ENCODE data around the gene LCE2B.
"Not testable (repeated sequence)": the region's sequence is repeated elsewhere in the genome, so short reads cannot be mapped to it uniquely, and the experiment has no call there.

Gene LCE2B, protein sequence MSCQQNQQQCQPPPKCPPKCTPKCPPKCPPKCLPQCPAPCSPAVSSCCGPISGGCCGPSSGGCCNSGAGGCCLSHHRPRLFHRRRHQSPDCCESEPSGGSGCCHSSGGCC

GRCh38 chr1:152685823-152686222, at the start of gene LCE2B:
LCE2B (plus strand) TSS chr1:152686123; CDS start chr1:152686844, 721 bp downstream.
- not testable (repeated sequence) for H3K4me1 ChIP-seq (ENCODE audit: control insufficient read depth, insufficient read depth, low read length); H3K4me3 ChIP-seq (ENCODE audit: low read length); H3K9ac ChIP-seq (ENCODE audit: low read length); H3K36me3 ChIP-seq (ENCODE audit: control insufficient read depth, insufficient read depth, low read length, severe bottlenecking); H3K9me3 ChIP-seq (ENCODE audit: control insufficient read depth, low read length); DNase-seq (ENCODE audit: low read depth); H3K27me3 ChIP-seq (replicated peaks; ENCODE audit: control insufficient read depth, insufficient read depth, low read length)

- DNase-seq (ENCODE audit: low read depth) = no peak
- no peaks in the 10 kb centered on the region for H3K36me3 ChIP-seq (ENCODE audit: control insufficient read depth, insufficient read depth, low read length, severe bottlenecking)
- H3K9ac ChIP-seq (ENCODE audit: low read length) = no peak overlapping the region
- H3K4me3 ChIP-seq (ENCODE audit: low read length) = no peak overlapping the region
- H3K27me3 ChIP-seq (replicated peaks; ENCODE audit: control insufficient read depth, insufficient read depth, low read length) = no peaks in the 10 kb centered on the region
- peaks cover 7% of the 10 kb centered on the region for H3K9me3 ChIP-seq (ENCODE audit: control insufficient read depth, low read length)
- H3K4me1 ChIP-seq (ENCODE audit: control insufficient read depth, insufficient read depth, low read length) = no peaks in the 10 kb centered on the region
Measured at GRCh38 chr1:152640351-152640750, 45.6 kb upstream of the LCE2B start.

DNA sequence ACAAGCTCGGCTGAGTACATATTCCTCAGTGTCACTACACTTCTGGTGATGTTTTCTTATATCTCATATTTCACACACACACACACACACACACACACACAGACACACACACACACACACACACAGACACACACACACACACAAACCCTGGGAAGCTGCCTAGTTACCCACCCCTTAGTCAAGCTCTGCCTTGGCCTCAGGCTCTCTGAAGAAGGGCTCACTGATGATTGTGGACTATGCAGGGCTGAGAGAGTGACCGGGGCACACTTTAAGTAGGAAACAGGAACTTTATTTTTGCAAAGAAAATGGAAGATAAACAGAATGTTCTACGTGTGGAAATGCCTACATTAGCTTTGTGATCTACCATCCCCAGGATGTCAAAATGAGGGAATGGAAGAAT, 42.0 kb upstream of the LCE2B start:
- H3K9me3 ChIP-seq (ENCODE audit: control insufficient read depth, low read length) = peaks cover under 1% of the 10 kb centered on the region

DNA sequence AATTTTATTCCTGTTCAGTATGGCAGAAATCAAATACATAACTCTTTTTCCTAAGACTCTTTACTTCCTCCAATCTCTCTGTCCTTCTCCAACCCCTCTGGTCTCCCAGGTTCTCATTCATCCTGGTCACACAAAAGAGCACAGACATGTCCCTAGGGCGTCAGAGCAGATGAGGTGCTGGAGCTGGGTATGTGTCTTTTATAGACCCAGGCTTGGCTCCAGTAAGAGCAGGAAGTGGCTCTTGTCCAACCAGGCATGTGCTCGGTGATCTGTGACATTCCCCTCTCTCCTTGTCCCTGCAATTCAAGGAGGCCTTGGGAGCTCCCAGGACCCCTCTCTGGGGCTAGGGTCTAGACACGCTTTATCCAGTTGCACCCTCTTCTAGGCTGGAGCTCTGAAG, 40.8 kb upstream of the LCE2B start:
- no peak overlapping the region for H3K9ac ChIP-seq (ENCODE audit: low read length)
- H3K4me1 ChIP-seq (ENCODE audit: control insufficient read depth, insufficient read depth, low read length) = no peaks in the 10 kb centered on the region
- H3K4me3 ChIP-seq (ENCODE audit: low read length) = no peak overlapping the region
- H3K9me3 ChIP-seq (ENCODE audit: control insufficient read depth, low read length) = no peaks in the 10 kb centered on the region
- H3K27me3 ChIP-seq (replicated peaks; ENCODE audit: control insufficient read depth, insufficient read depth, low read length) = no peaks in the 10 kb centered on the region
- no peak for DNase-seq (ENCODE audit: low read depth)
- H3K36me3 ChIP-seq (ENCODE audit: control insufficient read depth, insufficient read depth, low read length, severe bottlenecking) = no peaks in the 10 kb centered on the region

More for the DNA sequence above, 42.0 kb upstream of the LCE2B start:
- H3K4me3 ChIP-seq (ENCODE audit: low read length) = no peak overlapping the region
- no peak for DNase-seq (ENCODE audit: low read depth)
- no peaks in the 10 kb centered on the region for H3K27me3 ChIP-seq (replicated peaks; ENCODE audit: control insufficient read depth, insufficient read depth, low read length)
- no peaks in the 10 kb centered on the region for H3K4me1 ChIP-seq (ENCODE audit: control insufficient read depth, insufficient read depth, low read length)
- H3K36me3 ChIP-seq (ENCODE audit: control insufficient read depth, insufficient read depth, low read length, severe bottlenecking) = no peaks in the 10 kb centered on the region
- H3K9ac ChIP-seq (ENCODE audit: low read length) = no peak overlapping the region

DNA sequence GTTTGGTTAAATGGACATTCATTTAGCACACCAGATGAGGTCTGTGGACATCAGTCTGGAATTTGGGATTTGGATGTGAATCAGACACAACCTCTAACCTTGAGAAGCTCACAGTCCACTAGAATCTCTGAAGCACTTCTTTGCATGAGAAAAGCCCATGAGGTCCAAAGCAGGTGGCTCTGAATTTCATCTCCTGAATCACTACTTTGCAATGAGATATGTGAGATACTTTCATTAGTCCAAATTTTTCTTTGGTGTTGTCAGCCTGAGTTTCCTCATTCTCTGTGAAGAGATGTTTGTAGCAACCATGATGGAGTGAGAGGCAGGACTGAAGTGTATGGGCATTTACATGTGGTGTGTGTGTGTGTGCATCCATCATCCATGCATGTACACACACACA, 39.3 kb upstream of the LCE2B start:
- no peaks in the 10 kb centered on the region for H3K27me3 ChIP-seq (replicated peaks; ENCODE audit: control insufficient read depth, insufficient read depth, low read length)
- no peak overlapping the region for H3K9ac ChIP-seq (ENCODE audit: low read length)
- H3K9me3 ChIP-seq (ENCODE audit: control insufficient read depth, low read length) = no peaks in the 10 kb centered on the region
- no peak for DNase-seq (ENCODE audit: low read depth)
- no peaks in the 10 kb centered on the region for H3K36me3 ChIP-seq (ENCODE audit: control insufficient read depth, insufficient read depth, low read length, severe bottlenecking)
- no peaks in the 10 kb centered on the region for H3K4me1 ChIP-seq (ENCODE audit: control insufficient read depth, insufficient read depth, low read length)
- no peak overlapping the region for H3K4me3 ChIP-seq (ENCODE audit: low read length)

- H3K27me3 ChIP-seq (replicated peaks; ENCODE audit: control insufficient read depth, insufficient read depth, low read length) = no peaks in the 10 kb centered on the region
Measured at GRCh38 chr1:152654110-152654509, 31.8 kb upstream of the LCE2B start.

DNA sequence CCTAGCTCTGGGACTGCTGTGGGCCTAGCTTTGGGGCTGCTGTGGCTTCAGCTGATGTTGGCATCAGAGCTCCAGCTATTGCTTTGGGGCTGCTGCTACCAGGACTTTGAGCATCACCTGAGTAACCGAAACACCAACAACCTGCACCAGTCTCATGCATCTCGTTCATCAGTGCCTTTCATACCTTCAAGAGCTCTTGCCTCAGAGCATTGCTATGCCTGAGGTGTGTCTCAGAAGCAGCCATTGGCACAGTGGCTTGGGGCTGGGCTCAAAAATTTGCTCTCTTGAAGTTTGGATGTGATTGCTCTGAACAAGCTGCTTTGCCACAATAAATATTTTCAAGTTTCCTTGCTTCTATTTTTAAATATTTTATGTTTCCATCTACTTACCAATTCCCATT, 29.5 kb upstream of the LCE2B start:
- Histone ChIP-seq H3K9me3 (ENCODE audit: control insufficient read depth, low read length) (no peaks in the 10 kb centered on the region), H3K9ac (ENCODE audit: low read length) (no peak overlapping the region), H3K4me3 (ENCODE audit: low read length) (no peak overlapping the region), H3K4me1 (ENCODE audit: control insufficient read depth, insufficient read depth, low read length) (no peaks in the 10 kb centered on the region), H3K36me3 (ENCODE audit: control insufficient read depth, insufficient read depth, low read length, severe bottlenecking) (no peaks in the 10 kb centered on the region), H3K27me3 (replicated peaks; ENCODE audit: control insufficient read depth, insufficient read depth, low read length) (no peaks in the 10 kb centered on the region)
- DNase-seq (ENCODE audit: low read depth) = no peak

More at GRCh38 chr1:152654110-152654509, 31.8 kb upstream of the LCE2B start:
- Histone ChIP-seq H3K4me1 (ENCODE audit: control insufficient read depth, insufficient read depth, low read length) (no peaks in the 10 kb centered on the region), H3K4me3 (ENCODE audit: low read length) (no peak overlapping the region), H3K36me3 (ENCODE audit: control insufficient read depth, insufficient read depth, low read length, severe bottlenecking) (no peaks in the 10 kb centered on the region), H3K9me3 (ENCODE audit: control insufficient read depth, low read length) (no peaks in the 10 kb centered on the region), H3K9ac (ENCODE audit: low read length) (no peak overlapping the region)
- DNase-seq (ENCODE audit: low read depth) = peak; percentile 37

- Histone ChIP-seq H3K4me3 (ENCODE audit: low read length) (no peak overlapping the region), H3K36me3 (ENCODE audit: control insufficient read depth, insufficient read depth, low read length, severe bottlenecking) (no peaks in the 10 kb centered on the region), H3K27me3 (replicated peaks; ENCODE audit: control insufficient read depth, insufficient read depth, low read length) (no peaks in the 10 kb centered on the region), H3K9ac (ENCODE audit: low read length) (no peak overlapping the region), H3K9me3 (ENCODE audit: control insufficient read depth, low read length) (no peaks in the 10 kb centered on the region), H3K4me1 (ENCODE audit: control insufficient read depth, insufficient read depth, low read length) (no peaks in the 10 kb centered on the region)
- no peak for DNase-seq (ENCODE audit: low read depth)
Measured at GRCh38 chr1:152657677-152658076, 28.2 kb upstream of the LCE2B start.

DNA sequence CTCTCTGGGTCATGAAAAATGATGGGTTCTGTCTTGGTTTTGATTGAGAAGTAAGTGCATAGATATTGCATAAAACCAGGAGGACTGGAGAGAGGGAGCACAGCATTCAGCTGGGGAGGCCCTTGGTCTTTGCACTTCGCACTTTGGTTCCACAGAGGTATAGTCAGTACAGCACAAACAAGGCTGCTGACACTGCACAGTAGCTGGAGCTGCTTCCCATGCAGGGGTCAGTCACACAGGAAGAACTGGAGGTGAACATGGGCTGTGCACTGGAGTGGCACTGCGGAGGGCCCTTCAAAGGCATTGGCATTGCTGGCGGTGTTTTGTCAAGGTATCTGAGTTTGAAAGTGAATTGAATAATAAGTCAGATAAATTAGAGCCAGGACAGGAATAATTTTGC, 27.3 kb upstream of the LCE2B start:
- Histone ChIP-seq H3K9ac (ENCODE audit: low read length) (no peak overlapping the region), H3K4me1 (ENCODE audit: control insufficient read depth, insufficient read depth, low read length) (no peaks in the 10 kb centered on the region), H3K9me3 (ENCODE audit: control insufficient read depth, low read length) (no peaks in the 10 kb centered on the region), H3K4me3 (ENCODE audit: low read length) (no peak overlapping the region), H3K27me3 (replicated peaks; ENCODE audit: control insufficient read depth, insufficient read depth, low read length) (no peaks in the 10 kb centered on the region), H3K36me3 (ENCODE audit: control insufficient read depth, insufficient read depth, low read length, severe bottlenecking) (no peaks in the 10 kb centered on the region)
- no peak for DNase-seq (ENCODE audit: low read depth)

DNA sequence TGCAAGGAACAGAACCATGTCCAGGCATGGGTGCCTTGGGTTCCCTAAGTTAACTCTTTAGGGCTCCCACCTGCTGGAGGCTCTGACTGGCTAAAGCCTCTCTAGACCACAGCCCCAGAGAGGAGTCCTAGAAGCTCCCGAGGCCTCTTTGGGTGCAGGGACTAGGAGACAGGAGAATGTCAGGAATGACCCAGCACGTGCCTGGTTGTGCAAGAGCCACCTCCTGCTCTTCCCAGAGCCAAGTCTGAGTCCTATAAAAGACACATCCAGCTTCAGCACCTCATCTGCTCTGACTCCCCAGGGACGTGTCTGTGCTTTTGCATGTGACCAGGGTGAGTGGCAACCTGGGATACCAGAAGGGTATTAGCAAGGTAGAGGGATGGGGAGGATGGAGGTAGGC, 22.8 kb upstream of the LCE2B start, which contains the start of gene LCE2D:
LCE2D (plus strand) TSS at position 283 of the 400 bp plus-strand sequence. CDS start 726 bp downstream, outside the sequence.
- no peaks in the 10 kb centered on the region for H3K36me3 ChIP-seq (ENCODE audit: control insufficient read depth, insufficient read depth, low read length, severe bottlenecking)
- no peaks in the 10 kb centered on the region for H3K27me3 ChIP-seq (replicated peaks; ENCODE audit: control insufficient read depth, insufficient read depth, low read length)
- no peak for DNase-seq (ENCODE audit: low read depth)
- H3K4me1 ChIP-seq (ENCODE audit: control insufficient read depth, insufficient read depth, low read length) = no peaks in the 10 kb centered on the region
- H3K4me3 ChIP-seq (ENCODE audit: low read length) = no peak within 1 kb of the TSS
- H3K9me3 ChIP-seq (ENCODE audit: control insufficient read depth, low read length) = no peaks in the 10 kb centered on the region
- no peak within 1 kb of the TSS for H3K9ac ChIP-seq (ENCODE audit: low read length)

DNA sequence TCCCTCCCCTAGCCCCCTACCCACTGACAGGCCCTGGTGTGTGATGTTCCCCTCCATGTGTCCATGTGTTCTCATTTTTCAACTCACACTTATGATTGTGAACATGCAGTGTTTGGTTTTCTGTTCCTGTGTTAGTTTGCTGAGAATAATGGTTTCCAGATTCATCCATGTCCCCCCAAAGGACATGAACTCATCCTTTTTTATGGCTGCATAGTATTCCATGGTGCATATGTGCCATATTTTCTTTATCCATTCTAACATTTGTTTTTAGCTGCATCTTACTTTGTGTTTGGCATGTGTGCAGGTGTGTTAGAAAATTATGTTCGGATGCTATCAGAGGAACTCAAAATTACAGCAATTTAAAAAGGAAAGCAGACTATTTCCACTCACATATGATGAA, 19.8 kb upstream of the LCE2B start:
- not testable (repeated sequence) for H3K9ac ChIP-seq (ENCODE audit: low read length); H3K9me3 ChIP-seq (ENCODE audit: control insufficient read depth, low read length); DNase-seq (ENCODE audit: low read depth); H3K4me3 ChIP-seq (ENCODE audit: low read length); H3K27me3 ChIP-seq (replicated peaks; ENCODE audit: control insufficient read depth, insufficient read depth, low read length); H3K36me3 ChIP-seq (ENCODE audit: control insufficient read depth, insufficient read depth, low read length, severe bottlenecking); H3K4me1 ChIP-seq (ENCODE audit: control insufficient read depth, insufficient read depth, low read length)

- no peak overlapping the region for H3K9ac ChIP-seq (ENCODE audit: low read length)
- no peaks in the 10 kb centered on the region for H3K4me1 ChIP-seq (ENCODE audit: control insufficient read depth, insufficient read depth, low read length)
- H3K9me3 ChIP-seq (ENCODE audit: control insufficient read depth, low read length) = no peaks in the 10 kb centered on the region
- no peak for DNase-seq (ENCODE audit: low read depth)
- no peaks in the 10 kb centered on the region for H3K36me3 ChIP-seq (ENCODE audit: control insufficient read depth, insufficient read depth, low read length, severe bottlenecking)
- H3K4me3 ChIP-seq (ENCODE audit: low read length) = no peak overlapping the region
- H3K27me3 ChIP-seq (replicated peaks; ENCODE audit: control insufficient read depth, insufficient read depth, low read length) = no peaks in the 10 kb centered on the region
Measured at GRCh38 chr1:152667648-152668047, 18.3 kb upstream of the LCE2B start.

Data from adipocyte (in vitro differentiated cells).